ENCODE data around the gene SLC29A3. TPM values are rescaled to one million over a fixed set of nuclear protein-coding genes. Genes with fewer than 3 reads are reported as not detected.
"Not testable (repeated sequence)": the region's sequence is repeated elsewhere in the genome, so short reads cannot be mapped to it uniquely, and the experiment has no call there.

SLC29A3 gene
- total RNA-seq, 2 experiments from 2014 or later: 2.3 to 2.5 TPM

DNA sequence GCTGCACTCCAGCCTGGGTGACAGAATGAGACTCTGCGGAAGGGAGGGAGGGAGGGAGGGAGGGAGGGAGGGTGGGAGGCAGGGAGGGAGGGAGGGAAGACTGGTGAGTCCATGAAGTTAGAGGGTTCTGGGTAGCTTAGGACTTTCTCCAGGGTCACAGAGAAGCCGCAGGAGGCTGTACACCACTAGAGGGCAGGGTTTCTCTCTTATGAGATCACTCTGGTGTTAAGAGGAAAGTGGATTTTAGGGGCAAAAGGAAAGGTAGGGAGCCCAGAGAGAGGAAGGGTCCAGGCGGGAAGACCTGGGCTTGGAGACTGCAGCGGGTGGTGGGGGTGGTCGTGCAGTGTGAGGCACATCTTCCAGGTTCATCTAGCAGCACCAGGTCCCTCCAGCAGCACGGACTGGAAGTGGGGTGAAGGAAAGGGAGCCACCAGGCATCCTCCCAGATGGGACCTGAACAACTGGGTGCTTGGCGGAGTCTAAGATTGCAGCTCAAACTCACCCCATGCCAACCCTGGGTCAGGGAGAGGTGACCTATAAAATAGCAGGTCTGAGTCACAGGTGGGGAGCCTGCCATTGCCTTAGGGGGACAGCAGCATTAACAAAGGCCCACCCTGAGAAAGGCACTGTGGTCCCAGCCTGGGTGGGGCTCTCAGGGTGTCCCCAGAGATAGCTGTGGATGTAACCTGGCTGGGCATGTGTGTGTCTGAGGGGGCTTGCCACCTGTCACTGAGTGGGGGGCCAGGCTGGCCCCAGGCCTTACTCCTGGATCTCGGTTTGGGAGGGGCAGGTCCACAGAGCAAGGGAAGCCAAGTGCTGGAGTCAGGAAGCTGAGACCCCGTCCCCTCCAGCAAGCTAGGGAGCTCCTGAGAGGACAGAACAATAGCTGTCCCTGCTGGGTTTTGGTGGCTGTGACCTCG lies 48.5 kb upstream of the SLC29A3 start:
- intact Hi-C loops (cut with DNase I, micrococcal nuclease): no loop called here
- no peaks in the 10 kb centered on the region for H3K36me3 ChIP-seq (ENCODE audit: insufficient read depth, low read length)
- H3K27me3 Mint-ChIP-seq: no peaks in the 10 kb centered on the region
- H3K4me1 Mint-ChIP-seq (ENCODE audit: low read depth): no peaks in the 10 kb centered on the region
- no peaks in the 10 kb centered on the region for H3K27me3 ChIP-seq (ENCODE audit: control insufficient read depth in 1 of 2, insufficient read depth in 2 of 2, low read length in 2 of 2)
- DNase-seq (peak in 6 of 14 experiments; percentile 4 to 42 (median 16)), ATAC-seq (ENCODE audit: poor library complexity) (no peak)
- no peak overlapping the region for H3K4me3 Mint-ChIP-seq
- H3K27ac Mint-ChIP-seq: no peak overlapping the region
- H3K36me3 Mint-ChIP-seq (ENCODE audit: low read depth): no peaks in the 10 kb centered on the region
- no peaks in the 10 kb centered on the region for H3K4me1 ChIP-seq (ENCODE audit: insufficient read depth, low read length)
- ChIA-PET POLR2A (no interaction called here), CTCF (no interaction called here)
- H3K27ac ChIP-seq (ENCODE audit: low read depth in 1 of 2, low read length in 2 of 2): no peak overlapping the region
- H3K4me3 ChIP-seq (ENCODE audit: low read length): no peak overlapping the region
- H3K9me3 Mint-ChIP-seq: no peaks in the 10 kb centered on the region
- no peaks in the 10 kb centered on the region for H3K9me3 ChIP-seq (ENCODE audit: control insufficient read depth in 1 of 2, insufficient read depth in 1 of 2, low read length in 2 of 2)
- TF ChIP-seq, protein P1, sequence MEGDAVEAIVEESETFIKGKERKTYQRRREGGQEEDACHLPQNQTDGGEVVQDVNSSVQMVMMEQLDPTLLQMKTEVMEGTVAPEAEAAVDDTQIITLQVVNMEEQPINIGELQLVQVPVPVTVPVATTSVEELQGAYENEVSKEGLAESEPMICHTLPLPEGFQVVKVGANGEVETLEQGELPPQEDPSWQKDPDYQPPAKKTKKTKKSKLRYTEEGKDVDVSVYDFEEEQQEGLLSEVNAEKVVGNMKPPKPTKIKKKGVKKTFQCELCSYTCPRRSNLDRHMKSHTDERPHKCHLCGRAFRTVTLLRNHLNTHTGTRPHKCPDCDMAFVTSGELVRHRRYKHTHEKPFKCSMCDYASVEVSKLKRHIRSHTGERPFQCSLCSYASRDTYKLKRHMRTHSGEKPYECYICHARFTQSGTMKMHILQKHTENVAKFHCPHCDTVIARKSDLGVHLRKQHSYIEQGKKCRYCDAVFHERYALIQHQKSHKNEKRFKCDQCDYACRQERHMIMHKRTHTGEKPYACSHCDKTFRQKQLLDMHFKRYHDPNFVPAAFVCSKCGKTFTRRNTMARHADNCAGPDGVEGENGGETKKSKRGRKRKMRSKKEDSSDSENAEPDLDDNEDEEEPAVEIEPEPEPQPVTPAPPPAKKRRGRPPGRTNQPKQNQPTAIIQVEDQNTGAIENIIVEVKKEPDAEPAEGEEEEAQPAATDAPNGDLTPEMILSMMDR (IDR thresholded peaks at IDR 0.05): peak; percentile 24

DNA sequence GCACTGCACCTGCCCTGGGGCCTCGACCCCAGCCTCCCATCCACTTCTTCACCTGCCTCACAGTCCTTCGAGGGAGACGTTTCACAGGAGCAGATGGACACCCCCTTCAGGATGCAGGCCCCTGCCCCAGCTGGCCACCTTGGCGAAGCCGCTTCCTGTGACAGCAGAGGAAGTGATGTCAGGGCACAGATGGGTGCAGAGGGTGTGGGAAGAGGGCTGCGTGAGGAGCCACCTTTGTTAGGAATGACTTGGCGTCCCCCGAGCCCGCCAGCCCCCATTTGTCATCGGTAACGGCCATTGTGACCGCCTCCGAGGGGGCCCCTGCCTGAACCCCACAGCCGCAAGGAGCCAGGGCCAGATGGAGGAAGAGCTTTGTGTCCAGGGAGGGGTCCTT lies 47.4 kb upstream of the SLC29A3 start:
- H3K36me3 ChIP-seq (ENCODE audit: insufficient read depth, low read length): no peaks in the 10 kb centered on the region
- Mint-ChIP-seq H3K4me3 (no peak overlapping the region), H3K27ac (no peak overlapping the region), H3K4me1 (ENCODE audit: low read depth) (no peaks in the 10 kb centered on the region), H3K27me3 (no peaks in the 10 kb centered on the region), H3K36me3 (ENCODE audit: low read depth) (no peaks in the 10 kb centered on the region), H3K9me3 (no peaks in the 10 kb centered on the region)
- intact Hi-C loops (cut with DNase I, micrococcal nuclease): no loop called here
- no peak overlapping the region for H3K27ac ChIP-seq (ENCODE audit: low read depth in 1 of 2, low read length in 2 of 2)
- no peaks in the 10 kb centered on the region for H3K9me3 ChIP-seq (ENCODE audit: control insufficient read depth in 1 of 2, insufficient read depth in 1 of 2, low read length in 2 of 2)
- ATAC-seq (ENCODE audit: poor library complexity): no peak
- no peak for DNase-seq
- ChIA-PET POLR2A (no interaction called here), CTCF (no interaction called here)
- H3K27me3 ChIP-seq (ENCODE audit: control insufficient read depth in 1 of 2, insufficient read depth in 2 of 2, low read length in 2 of 2): no peaks in the 10 kb centered on the region
- TF ChIP-seq, protein P1 (IDR thresholded peaks at IDR 0.05): no peak
- H3K4me3 ChIP-seq (ENCODE audit: low read length): no peak overlapping the region
- H3K4me1 ChIP-seq (ENCODE audit: insufficient read depth, low read length): no peaks in the 10 kb centered on the region

DNA sequence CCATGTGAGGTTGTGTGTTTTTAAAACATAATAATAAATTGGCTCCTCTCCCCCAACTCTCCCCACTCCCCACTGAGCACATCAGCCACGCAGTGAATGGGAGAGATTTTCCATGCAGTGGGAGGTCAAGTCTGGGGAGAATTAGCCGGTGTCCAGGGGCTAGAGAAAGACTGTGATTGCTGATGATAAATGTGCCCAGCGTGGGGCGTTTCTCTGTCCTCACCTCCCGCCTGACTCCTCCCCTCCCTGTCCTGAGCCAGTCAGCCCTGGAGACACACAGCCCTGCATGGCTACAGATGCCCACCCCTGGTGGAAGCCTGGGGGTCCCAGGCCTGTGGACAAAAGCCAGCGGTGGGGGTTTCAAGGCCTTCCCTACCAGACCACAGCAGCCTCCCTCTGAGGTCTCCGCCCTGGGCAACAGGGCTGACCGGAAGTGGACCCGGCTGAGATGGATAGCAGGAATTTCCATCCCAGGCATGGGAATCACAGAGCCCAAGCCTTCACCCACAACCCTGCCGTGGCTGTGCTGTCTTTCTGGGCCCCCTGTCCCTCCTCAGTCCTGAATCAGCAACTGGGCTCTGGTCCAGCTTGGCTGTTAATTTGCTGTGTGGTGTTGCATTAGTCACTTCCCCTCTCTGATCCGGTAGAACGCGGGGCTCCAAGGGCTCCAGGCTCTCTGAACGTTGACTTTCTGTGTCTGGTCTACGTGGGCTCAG lies 46.8 kb upstream of the SLC29A3 start:
- Histone ChIP-seq H3K27me3 (ENCODE audit: control insufficient read depth in 1 of 2, insufficient read depth in 2 of 2, low read length in 2 of 2) (no peaks in the 10 kb centered on the region), H3K9me3 (ENCODE audit: control insufficient read depth in 1 of 2, insufficient read depth in 1 of 2, low read length in 2 of 2) (no peaks in the 10 kb centered on the region), H3K36me3 (ENCODE audit: insufficient read depth, low read length) (no peaks in the 10 kb centered on the region), H3K4me3 (ENCODE audit: low read length) (no peak overlapping the region), H3K4me1 (ENCODE audit: insufficient read depth, low read length) (no peaks in the 10 kb centered on the region), H3K27ac (ENCODE audit: low read depth in 1 of 2, low read length in 2 of 2) (no peak overlapping the region)
- ChIA-PET CTCF (no interaction called here), POLR2A (no interaction called here)
- DNase-seq (peak in 1 of 14 experiments; percentile 12), ATAC-seq (ENCODE audit: poor library complexity) (no peak)
- H3K27me3 Mint-ChIP-seq: no peaks in the 10 kb centered on the region
- H3K4me1 Mint-ChIP-seq (ENCODE audit: low read depth): no peaks in the 10 kb centered on the region
- TF ChIP-seq, protein P1 (IDR thresholded peaks at IDR 0.05): no peak
- intact Hi-C loops (cut with DNase I, micrococcal nuclease): no loop called here
- no peaks in the 10 kb centered on the region for H3K9me3 Mint-ChIP-seq
- no peaks in the 10 kb centered on the region for H3K36me3 Mint-ChIP-seq (ENCODE audit: low read depth)
- H3K4me3 Mint-ChIP-seq: no peak overlapping the region
- H3K27ac Mint-ChIP-seq: no peak overlapping the region

DNA sequence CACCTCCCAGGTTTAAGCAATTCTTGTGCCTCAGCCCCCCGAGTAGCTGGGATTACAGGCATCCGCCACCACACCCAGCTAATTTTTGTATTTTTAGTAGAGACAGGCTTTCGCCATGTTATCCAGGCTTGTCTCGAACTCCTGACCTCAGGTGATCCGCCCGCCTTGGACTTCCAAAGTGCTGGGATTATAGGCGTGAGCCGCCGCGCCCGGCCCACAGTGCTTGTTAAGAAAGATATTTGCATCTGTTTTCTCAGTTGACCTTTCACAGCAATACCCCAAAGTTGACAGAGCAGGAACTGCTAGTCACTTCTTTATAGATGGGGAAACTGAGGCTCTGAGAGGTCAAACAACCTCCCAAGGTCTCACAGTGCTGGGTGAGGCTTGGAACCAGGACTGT lies 46.1 kb upstream of the SLC29A3 start:
- H3K9me3 Mint-ChIP-seq; H3K27me3 ChIP-seq (ENCODE audit: control insufficient read depth in 1 of 2, insufficient read depth in 2 of 2, low read length in 2 of 2); ATAC-seq (ENCODE audit: poor library complexity); CTCF ChIA-PET; H3K36me3 ChIP-seq (ENCODE audit: insufficient read depth, low read length); H3K4me3 Mint-ChIP-seq; H3K36me3 Mint-ChIP-seq (ENCODE audit: low read depth); POLR2A ChIA-PET; H3K27ac ChIP-seq (ENCODE audit: low read depth in 1 of 2, low read length in 2 of 2); H3K4me1 ChIP-seq (ENCODE audit: insufficient read depth, low read length); DNase-seq; H3K4me1 Mint-ChIP-seq (ENCODE audit: low read depth); H3K27me3 Mint-ChIP-seq; H3K9me3 ChIP-seq (ENCODE audit: control insufficient read depth in 1 of 2, insufficient read depth in 1 of 2, low read length in 2 of 2); H3K4me3 ChIP-seq (ENCODE audit: low read length); H3K27ac Mint-ChIP-seq; intact Hi-C loops (cut with DNase I, micrococcal nuclease): not testable (repeated sequence)
